SK-MEL-5 (cell line): ENCODE measurements around the gene CD68. TPM values are rescaled to one million over a fixed set of nuclear protein-coding genes. Genes with fewer than 3 reads are reported as not detected.
"Not testable (repeated sequence)": the region's sequence is repeated elsewhere in the genome, so short reads cannot be mapped to it uniquely, and the experiment has no call there.

Source experiments
- DNase-seq: peaks from one replicate; pipeline ENCODE4 v3.0.0-alpha.2; 2016; ENCODE audit warnings: low read depth, low spot score
- in situ Hi-C: cut with HindIII; loops from 2 replicates; pipeline ENCODE4 v1.10.0; 2016; ENCODE audit warnings: low sequenced_read_pairs, high pct_unique_total_duplicates, low pct_unique_long_range_greater_than_20kb
- total RNA-seq: library from RNA; depleted of rRNA; stranded (reverse); fragments of >200 nt; shearing (Covaris generic); gene quantifications from 2 replicates; pipeline ENCODE4 v1.2.3, GENCODE V29; 2014

CD68 gene
- total RNA-seq, 1 experiment from 2014 or later: 74.5 TPM

DNA sequence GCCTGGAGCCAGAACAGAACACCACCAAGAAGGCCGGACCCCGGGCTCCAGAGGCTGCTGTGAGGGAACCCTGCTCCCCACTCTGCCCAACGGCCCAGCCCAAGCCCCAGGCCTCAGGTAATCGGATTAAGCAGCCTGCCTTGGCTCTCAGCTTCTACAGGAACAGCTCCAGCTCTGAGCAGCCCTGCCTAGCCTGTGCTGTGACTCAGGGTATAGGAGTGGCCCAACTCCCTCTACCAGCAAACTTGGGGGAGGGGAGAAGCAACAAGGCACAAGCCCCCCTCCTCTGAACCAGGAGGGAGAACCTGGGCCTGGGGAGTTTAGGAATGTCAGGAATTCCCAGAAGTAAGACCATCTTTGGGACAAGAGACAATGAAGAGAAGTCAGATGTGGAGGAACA, 11.3 kb downstream of the CD68 start:
- DNase-seq: no peak
- in situ Hi-C loops: no loop called here

- no peak for DNase-seq
- in situ Hi-C loops: no loop called here
Observed at GRCh38 chr17:7591596-7591995, 12.2 kb downstream of the CD68 start.

- in situ Hi-C loops: no loop called here
- no peak for DNase-seq
Observed at GRCh38 chr17:7592422-7593021, 13.1 kb downstream of the CD68 start.

DNA sequence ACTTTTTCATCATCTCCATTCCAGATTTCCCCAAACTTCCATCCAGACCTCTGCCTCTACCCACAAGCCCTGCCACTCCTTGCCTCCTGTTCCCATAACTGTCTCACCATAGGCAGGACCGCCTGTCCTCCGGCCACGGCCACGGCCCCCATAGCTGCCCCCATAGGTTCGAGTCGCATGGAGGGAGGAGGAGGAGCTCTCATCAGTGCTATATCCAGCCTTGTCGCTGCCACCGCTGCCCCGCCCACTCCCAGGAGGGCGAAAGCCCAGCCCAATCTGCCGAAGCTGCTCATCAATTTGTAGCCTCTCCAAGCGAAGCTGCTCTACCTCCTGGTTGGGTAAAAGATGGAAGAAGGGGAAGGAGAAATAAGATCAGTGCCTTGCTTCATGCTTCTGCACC, 13.9 kb downstream of the CD68 start:
- no peak for DNase-seq
- in situ Hi-C loops: no loop called here

GRCh38 chr17:7597561-7597960, 18.1 kb downstream of the CD68 start:
- in situ Hi-C loops, DNase-seq: not testable (repeated sequence)

DNA sequence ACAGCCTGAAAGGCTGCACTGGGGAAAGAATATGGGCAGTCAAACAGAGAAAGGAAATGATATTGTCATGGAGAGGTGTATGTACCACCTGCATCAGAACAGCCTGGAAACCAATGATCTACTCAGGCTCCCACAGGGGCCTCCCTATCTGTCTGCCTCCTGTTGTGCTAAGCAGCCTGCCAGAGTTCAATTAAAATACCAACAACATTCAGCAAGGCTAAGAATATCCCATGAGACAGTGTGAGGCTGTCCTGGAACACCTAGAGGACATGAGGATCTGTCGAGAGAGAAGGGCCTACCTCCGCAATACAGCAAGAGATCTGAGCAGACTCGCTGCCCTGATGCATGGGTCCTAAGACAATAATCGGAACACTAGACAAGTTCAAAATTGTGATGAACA, 26.8 kb downstream of the CD68 start:
- in situ Hi-C loops: no loop called here

DNA sequence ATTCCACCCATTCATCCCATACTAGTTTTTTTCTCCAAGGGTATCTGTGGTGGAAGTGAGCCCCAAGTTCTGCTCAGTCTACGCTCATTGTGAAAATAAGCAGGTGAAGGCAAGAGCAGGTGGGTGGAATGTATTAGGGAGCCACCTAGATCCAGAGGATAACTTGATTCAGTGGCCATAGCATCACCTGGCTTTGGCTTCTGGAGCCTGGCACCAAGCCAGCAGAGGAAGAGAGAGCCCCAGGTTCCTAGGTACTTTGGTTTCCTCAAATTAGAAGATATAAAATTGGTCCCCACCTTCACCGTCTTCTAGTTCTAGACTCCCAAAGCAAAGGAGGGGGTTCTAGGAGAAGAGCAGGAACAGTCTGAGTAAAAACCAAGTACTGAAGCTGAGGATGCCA, 31.2 kb downstream of the CD68 start:
- no peak for DNase-seq

More for the DNA sequence above, 26.8 kb downstream of the CD68 start:
- no peak for DNase-seq

GRCh38 chr17:7611635-7612293, 32.3 kb downstream of the CD68 start:
- no peak for DNase-seq
- in situ Hi-C loops: no loop called here

More for the DNA sequence above, 31.2 kb downstream of the CD68 start:
- in situ Hi-C loops: no loop called here

GRCh38 chr17:7612294-7612640, 32.8 kb downstream of the CD68 start:
- no peak for DNase-seq
- in situ Hi-C loops: no loop called here

DNA sequence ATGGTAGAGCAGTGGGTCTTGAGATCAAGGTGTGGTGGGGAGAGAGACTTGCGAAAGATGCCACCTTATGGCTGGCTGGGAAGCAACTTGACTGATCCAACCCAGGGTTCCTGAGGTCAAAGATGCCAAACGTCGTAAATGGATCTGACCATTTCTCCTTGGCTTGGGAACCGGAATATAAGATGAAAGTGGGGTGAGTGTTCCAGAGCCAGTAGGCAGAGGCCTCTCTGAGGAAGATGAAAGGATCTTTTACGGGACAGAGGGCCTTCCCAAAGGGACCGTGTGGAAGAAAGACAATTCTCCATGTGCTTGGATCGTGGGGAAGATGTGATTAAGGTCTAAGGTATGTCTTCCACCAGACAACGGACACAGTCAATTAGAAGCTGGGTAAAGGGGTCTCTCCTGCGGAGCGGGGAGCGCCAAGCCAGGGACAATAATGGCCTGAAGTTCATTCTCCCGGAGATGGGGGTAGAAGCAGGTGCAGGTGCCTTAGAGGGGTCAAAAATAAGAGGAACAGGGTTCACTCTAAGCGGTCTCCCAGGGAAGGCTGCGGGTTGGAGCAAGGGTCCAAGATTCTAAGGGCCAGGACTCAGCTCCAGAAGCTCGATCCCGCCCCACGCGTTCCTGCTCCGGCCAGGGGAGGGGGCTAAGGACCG, 34.5 kb downstream of the CD68 start:
- in situ Hi-C loops: no loop called here
- DNase-seq: peak; percentile 26

DNA sequence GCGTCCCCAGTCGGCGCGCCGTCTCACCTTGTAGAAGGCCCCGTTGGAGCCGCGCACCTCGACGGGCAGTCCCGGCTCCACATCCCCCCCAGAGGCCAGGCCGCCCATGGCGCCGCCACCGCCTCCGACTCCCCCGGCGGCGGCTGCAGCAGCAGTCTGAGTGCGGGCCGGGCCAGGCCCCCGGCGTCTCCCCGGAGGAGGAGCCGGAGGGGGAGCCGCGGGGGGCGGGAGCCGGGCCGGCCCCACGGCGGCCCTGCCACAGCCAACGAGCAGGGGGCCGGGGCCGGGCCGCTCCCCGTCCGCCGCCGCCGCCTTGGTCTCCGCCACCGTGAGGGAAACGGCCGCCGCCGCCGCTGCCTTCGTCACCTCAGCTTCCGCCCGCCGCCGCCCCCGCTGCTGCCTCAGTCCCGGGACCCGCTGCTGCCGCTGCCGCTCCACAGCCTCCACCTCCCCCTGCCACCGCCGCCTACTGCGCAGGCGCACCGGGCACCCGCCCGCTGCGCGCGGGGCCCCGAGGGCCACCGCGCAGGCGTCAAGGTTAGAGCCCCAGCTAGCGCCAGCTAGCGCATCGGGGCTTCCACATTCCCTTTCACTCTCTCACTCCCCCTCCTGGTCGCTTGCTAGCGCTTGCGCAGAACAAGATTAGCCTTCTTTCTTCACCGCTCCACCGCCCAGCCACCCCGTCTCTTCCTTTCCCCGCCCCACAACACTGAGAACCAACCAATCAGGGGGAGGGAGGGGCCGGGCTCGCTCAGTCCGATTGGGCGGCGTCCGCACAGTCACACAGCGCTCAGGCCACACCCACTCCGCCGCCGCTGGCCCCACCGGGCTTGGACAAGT, 35.2 kb downstream of the CD68 start, which contains the start of gene FXR2:
Gene FXR2, minus strand, starts transcription at position 473 of the 840 bp plus-strand sequence. Its CDS starts 365 bp downstream, at position 108.
- peak; percentile 100 for DNase-seq
- in situ Hi-C loops: no loop called here

GRCh38 chr17:7615265-7615747, 35.9 kb downstream of the CD68 start:
- in situ Hi-C loops: no loop called here
- no peak for DNase-seq

- in situ Hi-C loops: no loop called here
- DNase-seq: no peak
Observed at GRCh38 chr17:7618608-7619007, 39.2 kb downstream of the CD68 start.

DNA sequence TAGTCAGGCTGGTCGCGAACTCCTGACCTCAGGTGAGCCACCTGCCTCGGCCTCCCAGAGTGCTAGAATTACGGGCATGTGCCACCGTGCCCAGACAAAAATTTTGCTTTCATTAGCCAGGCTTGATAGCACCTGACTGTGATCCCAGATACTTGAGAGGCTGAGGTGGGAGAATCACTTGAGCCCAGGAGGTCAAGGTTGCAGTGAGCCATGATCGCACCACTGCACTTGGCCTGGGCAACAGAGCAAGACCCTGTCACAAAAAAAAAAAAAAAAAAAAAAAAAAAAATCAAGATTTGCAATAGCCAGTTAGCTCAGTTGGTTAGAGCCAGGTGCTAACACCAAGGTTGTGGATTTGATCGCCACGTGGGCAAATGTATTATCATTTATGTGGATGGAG, 41.4 kb downstream of the CD68 start:
- in situ Hi-C loops: no loop called here
- no peak for DNase-seq

DNA sequence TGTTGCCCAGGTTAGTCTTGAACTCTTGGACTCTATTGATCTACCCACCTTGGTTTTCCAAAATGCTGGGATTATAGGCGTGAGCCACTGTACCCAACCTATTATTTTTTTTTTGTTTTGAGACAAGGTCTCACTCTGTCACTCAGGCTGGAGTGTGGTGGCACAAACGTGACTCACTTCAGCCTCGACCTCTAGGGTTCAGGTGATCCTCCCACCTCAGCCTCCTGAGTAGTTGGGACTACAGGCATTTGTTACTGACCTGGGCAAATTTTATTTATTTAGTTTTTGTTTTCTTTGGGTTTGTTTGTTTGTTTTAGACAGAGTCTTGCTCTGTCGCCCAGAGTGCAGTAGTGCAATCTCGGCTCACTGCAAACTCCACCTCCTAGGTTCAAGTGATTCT, 44.2 kb downstream of the CD68 start:
- in situ Hi-C loops: no loop called here
- no peak for DNase-seq

DNA sequence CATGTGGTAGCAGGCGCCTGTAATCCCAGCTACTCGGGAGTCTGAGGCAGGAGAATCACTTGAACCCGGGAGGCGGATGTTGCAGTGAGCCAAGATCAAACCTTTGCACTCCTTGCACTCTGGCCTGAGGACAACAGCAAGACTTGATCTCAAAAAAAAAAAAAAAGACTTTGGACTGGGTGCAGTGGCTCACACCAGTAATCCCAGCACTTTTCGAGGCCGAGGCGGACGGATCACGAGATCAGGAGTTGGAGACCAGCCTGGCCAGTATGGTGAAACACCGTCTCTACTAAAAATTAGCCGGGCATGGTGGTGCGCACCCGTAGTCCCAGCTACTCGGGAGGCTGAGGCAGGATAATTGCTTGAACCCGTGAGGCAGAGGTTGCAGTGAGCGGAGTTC, 46.3 kb downstream of the CD68 start:
- DNase-seq, in situ Hi-C loops: not testable (repeated sequence)

- in situ Hi-C loops: no loop called here
- no peak for DNase-seq
Observed at GRCh38 chr17:7626307-7626706, 46.9 kb downstream of the CD68 start.

DNA sequence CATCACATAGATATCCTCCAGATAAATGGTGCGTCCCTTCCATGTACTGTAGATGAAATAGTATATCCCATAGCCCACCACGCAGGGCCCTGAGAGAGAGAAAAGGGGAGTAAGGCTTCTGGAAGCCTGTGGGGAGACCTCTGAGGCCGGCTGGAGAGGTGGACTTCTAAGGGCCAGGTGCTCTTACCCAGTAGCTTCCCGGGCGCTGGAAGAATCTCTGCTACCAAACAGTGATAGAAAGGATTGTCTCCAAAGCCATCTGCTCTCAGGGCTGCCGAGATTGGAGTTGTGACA, 47.5 kb downstream of the CD68 start:
- in situ Hi-C loops: no loop called here
- no peak for DNase-seq
